CD14-positive monocyte (primary cell): Measurements from ENCODE around the gene CAV1. TPM values are rescaled to one million over a fixed set of nuclear protein-coding genes. Genes with fewer than 3 reads are reported as not detected.
A peak's percentile ranks its signal among the peaks of the same experiment; 100 is the strongest.

Experiments
- DNase-seq, 3 donors: peaks; one replicate each; pipeline ENCODE4 v3.0.0-alpha.2; 2011 to 2022
- H2AFZ ChIP-seq: 2 replicates; pipeline ENCODE4 v1.6.0; 2012; ENCODE audit warnings: mild to moderate bottlenecking, low read depth, low read length, inconsistent platforms; ENCODE audit not compliant: insufficient read depth, poor library complexity, severe bottlenecking
- H3K27ac ChIP-seq, 2 donors: 1 replicate in 1 of 2; 2 replicates in 1 of 2; pipeline ENCODE4 v1.5.1; 2012 to 2013; ENCODE audit warnings: low read length in 2 of 2, control low read depth in 1 of 2, inconsistent platforms in 1 of 2, low read depth in 1 of 2, mild to moderate bottlenecking in 1 of 2
- H3K27me3 ChIP-seq, 2 donors: one replicate each; pipeline versions ENCODE4 v1.6.0 to v1.6.1; 2011 to 2013; ENCODE audit warnings: low read length in 2 of 2; ENCODE audit not compliant: control insufficient read depth in 2 of 2, insufficient read depth in 2 of 2
- H3K36me3 ChIP-seq, 2 donors: replicated peaks in 1 of 2; 1 replicate in 1 of 2; 2 replicates in 1 of 2; pipeline versions ENCODE4 v1.5.1 to v1.6.1; 2012 to 2013; ENCODE audit warnings: low read length in 2 of 2, control low read depth in 1 of 2, inconsistent platforms in 1 of 2, mild to moderate bottlenecking in 1 of 2; ENCODE audit not compliant: insufficient read depth in 2 of 2, control insufficient read depth in 1 of 2
- H3K4me1 ChIP-seq, 2 donors: 1 replicate in 1 of 2; 2 replicates in 1 of 2; pipeline versions ENCODE4 v1.5.1 to v1.6.1; 2012 to 2013; ENCODE audit warnings: low read length in 2 of 2, control low read depth in 1 of 2, inconsistent platforms in 1 of 2, mild to moderate bottlenecking in 1 of 2, moderate library complexity in 1 of 2; ENCODE audit not compliant: insufficient read depth in 2 of 2, control insufficient read depth in 1 of 2
- H3K4me2 ChIP-seq: replicated peaks from 2 replicates; pipeline ENCODE3; 2012; ENCODE audit warnings: low read length, moderate library complexity, mild to moderate bottlenecking; ENCODE audit not compliant: poor library complexity, severe bottlenecking; ENCODE audit errors: extremely low read depth
- H3K4me3 ChIP-seq, 3 experiments: fragments of 200-600 bp in 1 of 3; sonication (generic) in 1 of 3; replicated peaks in 1 of 3; 1 replicate in 2 of 3; 2 replicates in 1 of 3; pipeline ENCODE4 v1.5.1; 2011 to 2013; ENCODE audit warnings: low read length in 3 of 3, mild to moderate bottlenecking in 3 of 3, control low read depth in 2 of 3, low read depth in 2 of 3, inconsistent platforms in 1 of 3, moderate library complexity in 1 of 3
- H3K79me2 ChIP-seq: 2 replicates; pipeline ENCODE4 v1.6.0; 2012; ENCODE audit warnings: mild to moderate bottlenecking, control low read depth, inconsistent platforms, low read length, moderate library complexity; ENCODE audit not compliant: insufficient read depth
- H3K9ac ChIP-seq: 2 replicates; pipeline ENCODE4 v1.6.0; 2017; ENCODE audit warnings: low read length, mild to moderate bottlenecking; ENCODE audit not compliant: insufficient read depth, poor library complexity, severe bottlenecking
- H3K9me3 ChIP-seq, 2 donors: replicated peaks in 1 of 2; 1 replicate in 1 of 2; 2 replicates in 1 of 2; pipeline versions ENCODE4 v1.5.1 to v1.6.1; 2012 to 2013; ENCODE audit warnings: low read length in 2 of 2, control low read depth in 1 of 2; ENCODE audit not compliant: control insufficient read depth in 1 of 2, insufficient read depth in 1 of 2
- H4K20me1 ChIP-seq: 2 replicates; pipeline ENCODE4 v1.6.0; 2012; ENCODE audit warnings: mild to moderate bottlenecking, low read length, control low read depth, moderate library complexity; ENCODE audit not compliant: insufficient read depth
- H3K27ac Mint-ChIP-seq, 7 donors: one replicate each; pipeline ENCODE4 v1.8.0; 2020; ENCODE audit warnings: mild to moderate bottlenecking in 7 of 7, mixed read lengths in 7 of 7, moderate library complexity in 6 of 7, inconsistent platforms in 2 of 7
- H3K27me3 Mint-ChIP-seq, 3 donors: one replicate each; pipeline ENCODE4 v1.8.0; 2021 to 2022; ENCODE audit warnings: low read depth in 3 of 3, mild to moderate bottlenecking in 3 of 3, mixed read lengths in 3 of 3, moderate library complexity in 3 of 3, inconsistent platforms in 1 of 3
- H3K36me3 Mint-ChIP-seq, 2 donors: one replicate each; pipeline ENCODE4 v1.8.0; 2020; ENCODE audit warnings: mixed read lengths in 2 of 2, inconsistent platforms in 1 of 2, mild to moderate bottlenecking in 1 of 2
- H3K4me1 Mint-ChIP-seq: one replicate; pipeline ENCODE4 v1.8.0; 2020; ENCODE audit warnings: mild to moderate bottlenecking, mixed read lengths
- H3K4me3 Mint-ChIP-seq, 2 donors: one replicate each; pipeline ENCODE4 v1.8.0; 2020; ENCODE audit warnings: mild to moderate bottlenecking in 2 of 2, mixed read lengths in 2 of 2, moderate library complexity in 1 of 2
- H3K9me3 Mint-ChIP-seq, 7 donors: one replicate each; pipeline ENCODE4 v1.8.0; 2020 to 2022; ENCODE audit warnings: mixed read lengths in 7 of 7, mild to moderate bottlenecking in 6 of 7, moderate library complexity in 6 of 7, inconsistent platforms in 2 of 7
- CTCF ChIP-seq: fragments of 200-600 bp; IDR thresholded peaks from one replicate; pipeline ENCODE4 v1.8.0; 2022; ENCODE audit warnings: antibody characterized with exemption, mild to moderate bottlenecking
- WGBS: methylation state at CpG from one replicate; pipeline ENCODE4 v1.1.5; 2013; ENCODE audit warnings: missing lambda C conversion rate; ENCODE audit not compliant: insufficient coverage; 5-methylcytosine and 5-hydroxymethylcytosine counted together
- intact Hi-C, 2 donors: fragments of 100-400 bp; cut with micrococcal nuclease; formaldehyde crosslinking; loops; one replicate each; pipeline versions ENCODE4 v1.15.0 to v1.15.1; 2023
- polyA plus RNA-seq, 3 donors: library from polyadenylated mRNA; depleted of rRNA in 1 of 3; unstranded in 2 of 3; stranded (reverse) in 1 of 3; fragments of 300-500 nt in 2 of 3; fragments of >200 nt in 1 of 3; fragmentation: Illumina TruSeq in 2 of 3; gene quantifications; 1 replicate in 2 of 3; 2 replicates in 1 of 3; pipeline ENCODE4 v1.2.3, GENCODE V29; 2012 to 2021

Gene CAV1
- polyA plus RNA-seq, 3 donors = not detected

GRCh38 chr7:116511552-116512519, 13.0 kb upstream of the CAV1 start:
- Histone ChIP-seq H2AFZ (peak overlapping the region; percentile 62), H3K4me2 (peak overlapping the region; percentile 62), H3K9ac (no peak overlapping the region), H3K4me3 (peak overlapping the region; percentile 27 to 68 (median 68)), H4K20me1 (no peaks in the 10 kb centered on the region), H3K9me3 (no peaks in the 10 kb centered on the region), H3K79me2 (no peaks in the 10 kb centered on the region), H3K36me3 (no peaks in the 10 kb centered on the region), H3K27me3 (no peaks in the 10 kb centered on the region), H3K27ac (peak overlapping the region in 1 of 2 donors; percentile 40), H3K4me1 (no peaks in the 10 kb centered on the region)
- Mint-ChIP-seq H3K4me1 (peaks cover 12% of the 10 kb centered on the region), H3K4me3 (peak overlapping the region; percentile 75 to 86), H3K27ac (peak overlapping the region in 3 of 7 donors; percentile 15 to 19 (median 15)), H3K27me3 (peaks cover 5 to 18% (median 13%) of the 10 kb centered on the region in 3 donors), H3K9me3 (peaks cover 0 to 2% (median 0%) of the 10 kb centered on the region in 7 donors), H3K36me3 (no peaks in the 10 kb centered on the region)
- intact Hi-C loops = no loop called here
- TF ChIP-seq CTCF = no peak
- no peak for DNase-seq
- WGBS = 85% methylated on average over 8 of the region's 12 CpGs

GRCh38 chr7:116512520-116513188, 12.2 kb upstream of the CAV1 start:
- no peak overlapping the region for H3K9ac ChIP-seq
- no peaks in the 10 kb centered on the region for H3K36me3 ChIP-seq
- no peak overlapping the region for H3K4me2 ChIP-seq
- Mint-ChIP-seq H3K27ac (no peak overlapping the region), H3K9me3 (peaks cover 0 to 2% (median 0%) of the 10 kb centered on the region in 7 donors), H3K4me1 (peaks cover 12% of the 10 kb centered on the region), H3K27me3 (peaks cover 5 to 14% (median 13%) of the 10 kb centered on the region in 3 donors), H3K4me3 (no peak overlapping the region), H3K36me3 (no peaks in the 10 kb centered on the region)
- no peak overlapping the region for H3K27ac ChIP-seq
- no peak for DNase-seq
- no peak for TF ChIP-seq CTCF
- H3K4me1 ChIP-seq = no peaks in the 10 kb centered on the region
- no peak overlapping the region for H3K4me3 ChIP-seq
- H3K79me2 ChIP-seq = no peaks in the 10 kb centered on the region
- H3K9me3 ChIP-seq = no peaks in the 10 kb centered on the region
- H3K27me3 ChIP-seq = no peaks in the 10 kb centered on the region
- WGBS = 90% methylated on average over 2 of the region's 4 CpGs
- no peak overlapping the region for H2AFZ ChIP-seq
- no peaks in the 10 kb centered on the region for H4K20me1 ChIP-seq
- intact Hi-C loops = no loop called here
